Tongue (tissue), 2 donors: ENCODE data around the gene CAMK2B. TPM values are rescaled to one million over a fixed set of nuclear protein-coding genes. Genes with fewer than 3 reads are reported as not detected.
"Not testable (repeated sequence)": the region's sequence is repeated elsewhere in the genome, so short reads cannot be mapped to it uniquely, and the experiment has no call there.

ENCODE experiments used
- DNase-seq: peaks from one replicate; pipeline ENCODE4 v3.0.0-alpha.2; 2015
- total RNA-seq: library from RNA; depleted of rRNA; stranded (reverse); fragments of >200 nt; gene quantifications from one replicate; pipeline ENCODE4 v1.2.3, GENCODE V29; 2014

Gene CAMK2B
- total RNA-seq, 1 donor from 2014 or later, result 26.7 TPM

DNA sequence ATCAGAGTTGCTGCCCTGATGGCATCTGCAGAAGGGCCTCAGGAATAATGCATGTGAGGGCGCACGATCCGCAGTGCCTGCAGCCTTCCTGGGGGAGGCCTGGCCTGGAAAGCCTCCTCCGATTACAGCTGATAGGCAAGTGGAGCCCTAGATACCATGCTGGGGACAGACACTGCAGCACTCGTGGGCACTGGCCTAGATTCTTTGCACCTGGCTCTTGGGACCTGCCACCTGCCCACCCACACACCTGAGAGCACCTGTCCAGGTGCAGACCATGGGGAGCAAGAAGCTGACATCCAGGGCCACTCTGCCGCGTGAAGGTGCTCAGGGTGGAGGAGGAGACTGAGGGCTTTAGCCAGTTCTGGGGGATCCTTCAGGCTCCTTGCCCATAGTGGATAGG is 109.9 kb downstream of the CAMK2B start:
- no peak for DNase-seq

DNA sequence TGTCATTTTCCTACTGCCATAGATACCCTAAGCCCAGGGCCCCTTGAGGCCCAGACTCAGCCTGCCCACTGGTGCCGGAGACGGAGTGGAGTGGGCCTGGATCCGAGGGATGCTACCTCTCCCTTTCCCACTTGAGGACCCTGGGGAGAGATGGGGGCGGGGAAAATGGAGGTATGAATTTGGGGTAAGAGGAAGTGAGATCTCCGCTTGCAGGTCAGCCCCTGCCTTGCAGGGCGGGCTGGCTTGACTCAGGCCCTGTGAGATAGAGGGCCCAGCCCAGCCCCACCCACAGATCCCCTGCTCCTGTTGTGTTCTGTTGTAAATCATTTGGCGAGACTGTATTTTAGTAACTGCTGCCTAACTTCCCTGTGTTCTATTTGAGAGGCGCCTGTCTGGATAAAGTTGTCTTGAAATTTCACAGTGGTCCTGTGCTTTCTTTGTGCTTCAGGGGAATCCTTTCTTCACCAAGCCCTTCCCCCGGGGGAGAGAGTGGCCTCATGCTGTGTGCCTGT is 111.5 kb downstream of the CAMK2B start:
- DNase-seq, result no peak

DNA sequence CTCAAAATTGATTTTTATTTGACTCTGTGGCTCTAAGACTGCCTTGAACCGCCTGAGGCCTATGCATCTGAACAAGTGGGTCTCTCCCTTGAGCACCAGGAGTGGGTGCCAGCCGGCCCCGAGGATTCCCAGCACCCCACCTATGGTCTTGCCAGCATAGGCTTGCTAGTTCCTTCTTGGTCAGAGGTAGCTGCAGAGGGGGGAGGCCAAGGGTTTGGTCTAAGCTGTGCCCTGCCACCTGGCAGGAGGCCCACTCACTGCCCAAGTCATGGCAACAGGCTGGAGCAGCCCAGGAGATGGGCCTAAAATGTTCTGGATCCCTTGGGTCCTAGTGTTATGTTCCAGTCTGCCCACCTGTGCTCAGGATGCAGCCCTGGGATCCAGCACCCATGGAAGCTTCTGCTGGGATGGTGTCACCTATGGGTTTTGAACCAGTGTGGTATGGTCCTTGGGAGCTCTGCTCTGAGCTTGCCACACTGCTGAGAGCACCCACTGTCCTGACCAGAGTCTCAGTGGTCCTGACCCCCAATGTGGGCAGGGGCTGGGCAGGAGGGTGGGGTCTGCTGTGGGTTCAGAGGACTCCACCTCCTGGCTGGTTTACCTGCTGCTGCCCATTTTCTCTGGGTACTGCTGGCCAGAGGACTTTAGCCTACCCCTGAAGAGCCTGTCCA is 112.1 kb downstream of the CAMK2B start:
- DNase-seq, result no peak

DNA sequence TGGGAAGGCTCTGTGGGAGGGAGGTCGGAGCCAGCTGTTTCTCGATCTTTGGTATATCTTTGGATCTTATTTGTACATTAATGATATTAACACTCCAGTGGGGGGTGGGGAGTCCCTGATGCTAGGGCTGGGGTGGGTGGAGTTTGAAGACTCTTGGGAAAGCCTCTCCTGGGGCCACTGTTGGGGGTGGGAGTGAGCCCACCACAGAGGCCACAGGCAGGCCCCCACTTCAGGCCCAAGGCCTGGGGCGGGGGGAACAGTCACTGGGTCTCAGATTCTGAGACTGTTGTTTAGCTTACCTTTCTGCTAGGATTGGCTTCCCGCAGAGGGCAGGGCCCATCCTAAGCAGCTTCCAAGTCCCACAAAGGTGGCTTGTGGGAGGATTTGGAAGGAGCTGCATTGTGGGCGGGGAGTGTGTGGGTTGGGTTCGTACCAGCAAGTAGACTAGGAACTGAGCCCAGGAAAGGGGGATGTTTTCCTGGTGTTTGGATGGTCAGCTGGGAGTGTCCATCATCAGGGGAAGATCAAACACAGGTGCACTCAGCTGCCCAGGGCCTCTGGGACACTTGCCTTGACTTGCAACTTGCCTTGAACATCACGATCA is 112.7 kb downstream of the CAMK2B start:
- DNase-seq, result peak; percentile 32

DNA sequence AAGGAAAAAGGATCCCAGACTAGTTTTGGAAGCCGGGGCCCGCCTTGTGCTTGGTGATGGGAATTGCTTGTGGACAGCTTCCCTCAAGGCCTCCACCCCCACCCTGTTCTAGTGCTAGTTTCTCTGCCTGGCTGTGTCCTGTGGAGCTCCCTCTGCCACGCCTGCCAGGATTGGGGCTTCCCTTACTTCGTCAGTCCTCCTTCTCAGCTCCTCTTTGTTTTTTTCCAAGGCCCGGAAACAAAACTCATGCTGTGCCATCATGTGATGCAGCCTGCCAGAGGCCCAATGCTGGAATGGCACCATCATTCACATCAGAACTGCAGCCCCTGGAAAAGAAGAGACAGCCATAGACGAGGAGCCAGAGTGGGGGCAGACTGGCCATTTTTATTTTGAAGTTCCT is 113.4 kb downstream of the CAMK2B start:
- DNase-seq, result no peak

DNA sequence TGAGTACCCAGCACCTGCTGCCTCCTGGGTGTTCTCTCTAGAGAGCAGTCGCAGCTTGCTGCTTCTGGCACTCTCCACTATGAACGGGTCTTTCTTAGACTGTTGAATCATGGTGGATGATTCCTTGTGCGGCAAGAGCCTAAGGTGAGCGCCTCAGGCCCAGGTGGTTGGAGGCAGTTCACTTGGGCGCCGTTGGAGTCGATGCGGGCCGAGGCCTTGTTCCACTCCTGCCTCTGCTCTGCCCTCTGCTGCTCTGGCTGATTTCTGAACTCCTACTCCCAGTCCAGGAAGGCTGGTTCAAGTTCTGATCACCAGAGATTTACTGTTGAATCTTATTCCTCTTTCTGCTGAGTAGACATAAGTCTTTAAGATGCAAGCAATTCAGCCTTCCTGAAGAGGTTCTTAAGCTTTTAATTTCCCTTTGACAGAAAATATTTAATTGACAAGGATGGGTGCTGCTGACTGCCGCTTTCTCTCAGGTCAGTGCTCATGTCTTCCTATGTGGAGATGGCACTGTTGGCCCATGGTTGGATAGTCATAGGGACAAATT is 114.2 kb downstream of the CAMK2B start:
- no peak for DNase-seq

DNA sequence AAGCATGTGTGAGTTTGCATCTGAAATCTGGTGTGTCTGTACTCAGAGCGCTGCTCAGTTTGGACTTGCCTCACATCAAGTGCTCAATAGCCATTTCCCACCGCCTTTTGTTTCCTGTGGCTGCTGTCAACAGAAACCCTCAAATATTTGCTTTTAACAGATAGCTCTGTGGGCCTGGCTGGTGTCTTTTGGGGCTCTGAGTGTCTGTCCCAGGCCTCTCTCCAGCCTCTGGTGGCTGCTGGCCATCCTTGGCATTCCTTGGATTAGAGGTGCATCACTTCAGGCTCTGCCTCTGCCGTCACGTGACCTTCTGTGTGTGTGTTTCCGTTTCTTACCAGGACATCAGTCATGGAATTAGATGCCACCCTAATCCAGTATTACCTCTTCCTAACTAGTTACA is 115.3 kb downstream of the CAMK2B start:
- no peak for DNase-seq

DNA sequence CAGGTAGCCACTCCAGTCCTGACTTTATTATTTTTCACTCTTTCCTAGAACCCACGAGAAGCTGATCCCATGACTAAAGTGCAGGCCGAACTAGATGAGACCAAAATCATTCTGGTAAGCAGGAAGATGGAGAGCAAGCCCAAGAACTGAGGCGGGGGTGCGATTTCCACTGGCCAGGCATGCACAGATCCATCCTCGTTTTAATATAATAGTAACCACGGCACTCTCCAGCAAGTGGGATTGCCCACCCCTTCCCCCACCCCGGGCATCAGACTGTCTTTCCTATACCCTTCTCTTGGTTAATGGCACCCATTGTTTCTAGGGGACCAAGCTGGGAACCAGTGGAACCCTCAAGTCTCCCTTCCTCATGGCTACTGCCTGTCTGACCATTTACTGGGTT is 117.3 kb downstream of the CAMK2B start:
- DNase-seq, result no peak

DNA sequence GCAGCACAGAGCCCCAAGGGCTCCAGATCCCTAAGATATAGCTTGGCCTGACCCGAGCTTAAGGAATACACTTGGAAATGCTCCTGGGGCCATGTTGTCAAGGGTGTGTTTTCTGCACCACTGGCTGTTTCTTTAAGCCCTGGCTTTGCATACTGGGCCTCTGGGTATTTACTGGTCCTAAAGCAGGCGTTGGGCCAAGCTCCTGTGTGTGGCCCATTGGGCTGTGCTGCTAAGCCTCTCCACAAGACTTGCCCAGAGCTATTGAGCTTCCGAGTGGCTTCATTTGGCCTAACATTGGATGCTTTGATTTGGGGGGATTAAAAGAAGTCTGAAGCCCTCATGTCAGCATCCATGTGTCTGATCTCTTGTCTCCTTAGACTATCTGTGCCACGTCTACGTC is 119.4 kb downstream of the CAMK2B start:
- no peak for DNase-seq

DNA sequence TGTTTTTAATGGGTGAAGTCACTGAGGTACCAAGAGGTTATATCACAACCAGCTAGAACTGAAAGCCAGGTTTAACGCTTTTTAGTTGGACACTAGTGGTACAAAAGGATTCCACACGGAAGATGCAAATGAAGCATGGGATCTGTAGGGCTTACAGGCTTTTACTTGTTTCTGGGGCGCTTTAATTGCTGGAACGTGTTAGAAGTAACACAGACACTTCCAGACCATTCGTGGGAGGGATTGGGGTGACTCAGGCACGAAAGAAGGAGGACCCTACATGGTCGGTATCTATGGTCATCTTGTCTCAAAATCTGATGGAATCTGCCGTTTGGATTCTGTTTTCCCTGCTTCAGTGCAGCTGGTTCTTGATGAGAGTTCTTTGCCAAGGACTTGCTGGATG is 123.6 kb downstream of the CAMK2B start:
- no peak for DNase-seq

DNA sequence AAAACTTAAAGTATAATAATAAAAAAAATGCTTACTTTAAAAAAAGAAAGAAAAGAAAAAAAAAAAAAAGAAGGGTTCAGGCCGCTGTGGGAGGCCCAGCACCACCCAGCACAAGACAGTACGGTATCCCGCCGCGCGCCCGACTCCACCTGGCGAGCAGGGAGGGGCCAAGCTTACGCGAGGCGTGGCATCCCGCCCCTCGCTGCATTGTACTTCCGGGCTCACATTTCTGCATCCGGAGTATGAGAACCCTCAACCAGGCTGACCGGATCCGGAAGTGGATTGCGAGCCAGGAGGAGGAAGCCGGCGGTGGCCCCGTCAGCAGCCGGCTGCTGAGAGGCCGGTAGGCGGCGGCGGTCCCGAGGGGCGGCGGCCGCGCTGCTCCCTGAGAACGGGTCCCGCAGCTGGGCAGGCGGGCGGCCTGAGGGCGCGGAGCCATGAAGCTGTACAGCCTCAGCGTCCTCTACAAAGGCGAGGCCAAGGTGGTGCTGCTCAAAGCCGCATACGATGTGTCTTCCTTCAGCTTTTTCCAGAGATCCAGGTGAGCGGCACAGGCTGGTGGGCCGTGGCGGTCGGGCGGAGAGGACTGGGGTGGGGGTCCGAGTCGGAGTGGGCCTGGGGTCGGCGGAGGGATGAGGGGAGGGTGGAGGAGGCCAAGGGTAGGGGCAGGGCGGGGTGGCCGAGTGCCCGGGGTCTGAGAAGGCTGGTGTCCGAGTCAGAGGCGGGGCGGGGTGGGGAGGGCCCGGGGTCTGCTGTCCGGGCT is 124.5 kb downstream of the CAMK2B start, which contains the start of gene YKT6:
YKT6 (plus strand) TSS at position 280 of the 763 bp plus-strand sequence; CDS start at position 438, 158 bp downstream.
- DNase-seq, result peak; percentile 98

DNA sequence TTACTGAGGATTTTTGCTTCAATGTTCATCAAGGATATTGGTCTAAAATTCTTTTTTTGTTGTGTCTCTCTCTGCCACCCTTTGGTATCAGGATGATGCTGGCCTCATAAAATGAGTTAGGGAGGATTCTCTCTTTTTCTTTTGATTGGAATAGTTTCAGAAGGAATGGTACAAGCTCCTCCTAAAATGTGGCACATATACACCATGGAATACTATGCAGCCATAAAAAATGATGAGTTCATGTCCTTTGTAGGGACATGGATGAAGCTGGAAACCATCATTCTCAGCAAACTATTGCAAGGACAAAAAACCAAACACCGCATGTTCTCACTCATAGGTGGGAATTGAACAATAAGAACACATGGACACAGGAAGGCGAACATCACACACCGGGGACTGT is 125.2 kb downstream of the CAMK2B start:
- not testable (repeated sequence) for DNase-seq

DNA sequence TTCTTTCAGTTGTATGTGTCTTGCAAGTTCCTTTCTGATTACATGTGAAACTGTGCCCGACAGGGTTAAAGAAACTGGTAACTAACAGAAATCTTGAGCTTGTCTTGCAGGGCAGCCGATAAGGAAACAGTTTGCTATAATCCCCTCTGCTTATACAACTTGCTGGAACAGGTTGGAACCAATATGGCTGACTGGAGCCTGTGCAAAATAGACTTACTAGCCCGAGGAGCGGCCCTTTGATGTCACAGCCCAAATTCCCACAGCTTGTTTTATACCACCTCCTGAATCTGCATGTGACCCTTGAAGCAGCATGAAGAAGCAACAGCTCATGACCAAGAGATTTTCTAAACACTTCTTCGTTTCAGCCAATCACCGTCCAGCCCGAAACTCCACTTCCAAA is 127.9 kb downstream of the CAMK2B start:
- DNase-seq, result no peak

DNA sequence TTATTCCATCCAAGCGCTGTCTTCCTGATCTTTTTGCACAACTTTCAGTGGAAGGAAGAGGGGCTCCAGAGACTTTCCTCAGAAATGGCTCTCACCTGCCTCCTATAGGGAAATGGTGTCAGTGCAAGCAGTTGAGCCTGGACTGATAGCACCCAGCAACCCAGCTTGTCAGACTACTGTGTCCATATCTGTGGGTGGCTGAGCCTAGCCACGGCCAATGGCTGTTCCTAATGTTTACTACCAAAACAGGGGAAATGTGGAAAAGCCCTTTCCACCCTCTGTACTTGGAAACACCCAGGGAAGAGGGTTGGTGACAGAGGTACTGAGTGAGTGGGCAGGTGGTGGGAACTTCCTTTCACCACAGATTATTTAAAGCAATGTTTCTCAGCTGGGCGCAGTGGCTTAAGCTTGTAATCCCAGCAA is 128.9 kb downstream of the CAMK2B start:
- DNase-seq, result peak; percentile 80

DNA sequence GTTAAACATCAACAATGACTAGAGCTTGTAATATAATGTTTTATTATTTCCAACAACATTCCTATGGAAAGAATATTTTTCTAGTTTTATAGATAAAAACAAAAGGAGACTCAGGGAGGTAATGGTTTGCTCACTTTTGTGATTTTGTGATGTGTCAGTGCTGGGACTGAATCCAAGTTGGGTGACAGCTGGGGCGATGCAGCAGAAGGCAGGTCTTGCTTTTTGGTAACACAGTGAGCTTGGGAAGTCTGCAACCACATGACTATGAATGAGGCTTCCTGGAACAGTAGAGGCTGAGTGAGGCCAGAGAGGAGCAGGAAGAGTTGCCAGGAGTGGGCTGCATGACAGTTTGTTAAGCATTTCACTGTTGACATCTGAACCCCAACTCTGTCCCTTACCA is 129.5 kb downstream of the CAMK2B start:
- peak; percentile 61 for DNase-seq

DNA sequence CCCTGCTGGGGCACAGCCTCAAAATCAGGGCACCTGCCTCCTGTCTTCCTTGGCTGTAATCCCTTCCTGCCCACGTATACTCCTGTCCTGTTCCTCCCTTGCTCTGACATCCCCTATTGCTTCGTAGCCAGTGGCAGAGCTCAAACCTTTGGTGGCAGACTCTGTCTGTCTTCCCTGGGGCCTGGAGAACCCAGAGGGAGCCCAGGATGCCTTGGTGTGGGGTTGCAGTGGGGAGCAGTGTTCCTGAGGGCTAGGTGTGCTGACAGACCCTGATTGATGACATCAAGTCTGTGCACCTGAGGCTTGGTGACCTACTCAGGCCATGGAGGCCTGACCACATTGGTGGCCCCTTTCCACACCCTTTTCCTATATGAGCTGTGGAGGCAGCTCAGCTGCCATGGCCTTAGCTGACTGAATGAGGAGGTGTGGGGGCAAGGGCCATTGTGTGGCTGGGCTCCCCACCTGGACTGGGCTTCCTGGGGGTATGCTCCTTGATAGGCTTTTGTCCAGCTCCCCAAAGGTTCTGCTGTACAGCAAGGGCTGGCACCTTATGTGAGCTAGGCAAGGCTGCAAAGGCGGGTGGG is 130.7 kb downstream of the CAMK2B start:
- DNase-seq, result no peak

DNA sequence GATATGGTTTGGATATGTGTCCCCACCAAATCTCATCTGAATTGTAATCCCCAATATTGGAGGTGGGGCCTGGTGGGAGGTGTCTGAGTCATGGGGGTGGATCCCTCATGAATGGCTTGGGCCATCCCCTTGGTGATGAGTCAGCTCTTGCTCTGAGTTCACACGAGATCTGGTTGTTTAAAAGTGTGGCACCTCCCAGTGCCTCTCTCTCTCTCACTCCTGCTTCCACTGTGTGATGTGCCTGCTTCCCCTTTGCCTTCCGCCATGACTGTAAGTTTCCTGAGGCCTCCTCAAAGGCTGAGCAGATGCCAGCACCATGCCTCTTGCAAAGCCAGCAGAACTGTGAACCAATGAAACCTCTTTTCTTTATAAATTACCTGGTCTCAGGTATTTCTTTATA is 131.3 kb downstream of the CAMK2B start:
- no peak for DNase-seq

DNA sequence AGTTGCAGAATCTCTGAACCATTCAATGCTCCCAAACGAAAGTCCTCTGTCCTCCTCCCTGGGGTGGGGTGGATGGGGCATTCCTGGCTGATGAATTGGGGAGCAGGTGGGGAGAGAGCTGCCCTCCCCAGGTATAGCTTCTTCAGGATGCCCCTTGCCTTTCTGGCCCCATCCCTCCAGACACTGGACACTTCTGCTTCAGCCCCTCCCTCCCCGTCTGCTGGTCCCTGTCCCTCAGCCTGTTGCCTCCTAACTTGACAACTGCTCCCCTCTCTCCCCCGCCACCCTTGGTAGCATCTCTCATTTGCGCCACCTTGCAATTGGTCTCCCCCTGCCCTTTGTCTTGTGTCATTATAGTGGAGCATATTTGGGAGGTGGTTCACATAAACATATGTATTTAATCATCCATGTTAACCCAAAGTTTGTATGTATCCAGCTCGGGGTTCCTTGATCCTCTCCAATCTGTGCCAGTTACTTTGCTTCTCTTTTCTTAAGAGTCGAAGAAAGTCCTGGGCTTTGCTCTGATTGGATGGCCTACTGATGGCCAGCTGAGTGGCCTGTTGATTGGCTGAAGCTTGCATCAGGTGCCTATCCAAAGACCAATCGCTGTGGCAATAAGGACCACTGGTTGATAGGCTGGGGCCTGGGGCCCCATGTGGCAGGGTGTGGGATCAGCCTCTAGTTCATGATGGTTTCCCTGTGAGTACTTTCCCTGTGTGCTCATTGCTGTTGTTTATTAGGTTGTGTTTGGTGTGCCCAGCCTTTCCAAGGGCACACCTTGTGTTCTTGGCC is 132.2 kb downstream of the CAMK2B start:
- no peak for DNase-seq

DNA sequence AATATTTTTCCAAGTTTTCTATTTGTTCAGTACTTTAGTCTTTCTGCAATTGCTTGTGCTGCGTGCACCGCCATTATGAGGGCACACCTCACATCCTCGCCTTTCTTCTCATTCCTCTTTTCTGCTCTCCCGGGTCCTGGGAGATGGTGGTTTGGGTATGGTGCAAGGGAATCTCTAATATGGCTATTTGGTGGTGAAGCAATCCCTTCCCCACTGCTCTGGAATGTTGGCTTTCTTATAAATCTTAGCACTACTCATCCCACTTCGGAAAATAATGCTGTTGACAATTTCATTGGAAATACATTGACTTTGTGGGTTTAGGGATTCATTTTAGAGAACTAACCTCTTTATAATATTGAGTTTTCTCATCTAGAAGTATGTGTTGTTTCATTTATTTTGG is 134.2 kb downstream of the CAMK2B start:
- no peak for DNase-seq

DNA sequence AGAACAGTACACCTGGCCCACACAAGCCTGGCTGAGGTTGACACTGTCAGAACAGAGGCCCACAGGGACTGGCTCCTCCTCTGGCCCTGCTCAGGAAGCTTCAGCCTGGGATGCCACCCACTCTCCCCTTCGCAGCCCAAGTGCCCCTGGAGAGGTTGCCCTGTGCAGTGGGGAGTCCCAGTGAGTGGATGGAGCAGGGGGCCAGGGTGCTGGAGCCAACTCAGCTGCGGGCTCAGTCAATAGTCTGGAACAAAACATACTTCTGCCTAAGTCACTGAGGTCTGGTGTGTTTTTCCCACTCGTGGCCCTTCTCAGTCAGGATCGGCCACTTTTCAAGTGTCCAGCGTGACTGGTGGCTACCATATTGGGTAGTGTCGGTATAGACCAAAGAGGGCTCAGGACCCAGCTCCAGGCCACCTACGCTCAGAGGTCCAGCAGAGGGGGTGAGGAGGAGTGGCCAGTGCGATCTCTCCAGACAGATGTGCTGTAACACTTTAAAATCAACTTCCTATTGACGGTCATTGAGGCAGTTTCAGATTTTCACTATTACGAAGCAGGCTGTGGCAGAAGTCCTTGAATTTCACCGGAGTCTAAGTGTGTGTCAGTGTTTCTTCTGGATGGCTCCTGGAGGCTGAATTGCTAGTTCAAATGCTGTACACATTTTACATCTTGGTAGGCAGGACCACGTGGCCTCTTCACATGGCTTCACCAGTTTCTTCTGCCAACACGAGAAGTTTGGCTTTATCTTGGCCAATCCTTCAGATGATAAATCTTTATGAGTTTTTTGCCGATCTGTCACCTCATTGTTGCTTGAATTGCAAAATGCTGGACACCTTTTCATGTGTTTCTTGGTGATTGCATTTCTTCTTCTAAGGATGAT is 135.2 kb downstream of the CAMK2B start:
- no peak for DNase-seq
